ENCODE results near the gene USP20. TPM values are rescaled to one million over a fixed set of nuclear protein-coding genes. Genes with fewer than 3 reads are reported as not detected.
A peak's percentile ranks its signal among the peaks of the same experiment; 100 is the strongest.
"Not testable (repeated sequence)": the region's sequence is repeated elsewhere in the genome, so short reads cannot be mapped to it uniquely, and the experiment has no call there.

The USP20 gene
- total RNA-seq, 2 experiments from 2014 or later, result 14.4 to 24.1 TPM

- peak overlapping the region; percentile 95 for H3K4me2 ChIP-seq (ENCODE audit: low read length)
- H3K9me2 ChIP-seq (ENCODE audit: insufficient read depth, low read length), result no peaks in the 10 kb centered on the region
- no peak overlapping the region for H2AFZ ChIP-seq (ENCODE audit: low read length)
- CTCF ChIA-PET (ENCODE audit: unreplicated experiment), result no interaction called here
- peak overlapping the region; percentile 93 for H3K27ac ChIP-seq (ENCODE audit: low read depth, low read length, poor library complexity, severe bottlenecking)
- intact Hi-C loops (cut with micrococcal nuclease; ENCODE audit: unreplicated experiment), result loop anchor here (2.0 kb wide), 1 partner anchor 99 kb away; no protein-coding TSS in a partner anchor
- peaks cover 90% of the 10 kb centered on the region for H3K4me1 ChIP-seq (ENCODE audit: insufficient read depth, low read length, poor library complexity, severe bottlenecking)
- H3K9me3 ChIP-seq (ENCODE audit: low read length), result peaks cover 4% of the 10 kb centered on the region; the same call in 1 of the 2 replicates
- H3K79me2 ChIP-seq (ENCODE audit: insufficient read depth, low read depth, low read length), result peaks cover 14% of the 10 kb centered on the region; the same call in 1 of the 2 replicates
- H3K4me3 ChIP-seq (ENCODE audit: low read depth, low read length, poor library complexity, severe bottlenecking), result peak overlapping the region; percentile 66
- POLR2A ChIA-PET, result interaction anchor here (0.6 to 2.9 kb wide), 14 partner anchors 9 to 655 kb away, joined by 3 to 17 read pairs (median 5); no protein-coding TSS in a partner anchor
- H3K36me3 ChIP-seq (ENCODE audit: insufficient read depth, low read length), result peaks cover 57% of the 10 kb centered on the region
- 0 out of 2 replicates have a peak, but pooled peaks cover 6% of the 10 kb centered on the region for H4K20me1 ChIP-seq (ENCODE audit: insufficient read depth, low read length)
- no peak for DNase-seq (ENCODE audit: low spot score)
- BruUV-seq (replicated peaks), result no TSS peak
- TF ChIP-seq, protein P1, sequence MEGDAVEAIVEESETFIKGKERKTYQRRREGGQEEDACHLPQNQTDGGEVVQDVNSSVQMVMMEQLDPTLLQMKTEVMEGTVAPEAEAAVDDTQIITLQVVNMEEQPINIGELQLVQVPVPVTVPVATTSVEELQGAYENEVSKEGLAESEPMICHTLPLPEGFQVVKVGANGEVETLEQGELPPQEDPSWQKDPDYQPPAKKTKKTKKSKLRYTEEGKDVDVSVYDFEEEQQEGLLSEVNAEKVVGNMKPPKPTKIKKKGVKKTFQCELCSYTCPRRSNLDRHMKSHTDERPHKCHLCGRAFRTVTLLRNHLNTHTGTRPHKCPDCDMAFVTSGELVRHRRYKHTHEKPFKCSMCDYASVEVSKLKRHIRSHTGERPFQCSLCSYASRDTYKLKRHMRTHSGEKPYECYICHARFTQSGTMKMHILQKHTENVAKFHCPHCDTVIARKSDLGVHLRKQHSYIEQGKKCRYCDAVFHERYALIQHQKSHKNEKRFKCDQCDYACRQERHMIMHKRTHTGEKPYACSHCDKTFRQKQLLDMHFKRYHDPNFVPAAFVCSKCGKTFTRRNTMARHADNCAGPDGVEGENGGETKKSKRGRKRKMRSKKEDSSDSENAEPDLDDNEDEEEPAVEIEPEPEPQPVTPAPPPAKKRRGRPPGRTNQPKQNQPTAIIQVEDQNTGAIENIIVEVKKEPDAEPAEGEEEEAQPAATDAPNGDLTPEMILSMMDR (conservative IDR thresholded peaks at IDR 0.05; ENCODE audit: low read length), result no peak
- no peak for TF ChIP-seq EZH2phosphoT487 (IDR thresholded peaks at IDR 0.05; ENCODE audit: borderline replicate concordance, low read depth, low read length)
Observed at GRCh38 chr9:129889122-129889940, 54.1 kb downstream of the USP20 start.

DNA sequence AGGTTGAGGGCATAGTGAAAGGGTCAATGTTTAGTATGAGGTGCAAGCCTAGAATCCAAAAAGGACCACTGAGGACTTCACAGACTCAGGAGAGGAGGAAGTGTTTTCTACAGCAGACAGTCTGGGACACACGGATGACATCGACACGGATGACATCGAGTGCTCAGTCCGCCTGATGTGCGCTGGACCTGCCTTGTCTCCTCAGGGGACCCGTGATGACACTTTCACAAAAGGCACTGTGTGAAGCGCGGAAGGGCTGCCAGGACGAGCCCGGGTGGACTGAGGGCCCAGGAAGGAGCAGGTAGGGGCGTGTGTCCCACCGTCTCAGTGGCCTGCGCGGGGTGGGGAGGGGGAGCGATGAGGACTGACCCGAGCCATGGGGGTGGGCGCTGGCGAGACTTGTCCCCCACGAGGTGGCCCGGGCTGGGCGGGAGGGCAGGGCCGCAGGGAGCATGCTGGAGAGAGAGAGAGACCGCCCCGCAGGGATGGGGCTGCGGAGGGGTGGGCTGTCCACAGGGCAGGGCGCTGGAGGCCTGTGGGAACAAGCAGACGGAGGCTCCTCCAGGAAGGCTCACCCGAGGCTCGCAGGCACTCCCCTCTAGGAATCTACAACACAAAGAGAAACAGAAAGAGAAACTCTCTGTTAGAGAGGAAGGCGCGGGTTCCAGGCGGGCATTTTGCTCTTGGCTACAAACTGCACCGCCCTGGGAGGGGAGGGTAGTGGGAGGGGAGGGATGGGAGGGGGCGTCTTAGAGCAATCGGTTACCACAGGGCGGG lies 54.9 kb downstream of the USP20 start:
- DNase-seq (ENCODE audit: low spot score), result no peak
- ChIA-PET CTCF (ENCODE audit: unreplicated experiment) (no interaction called here), POLR2A (interaction anchor here (0.6 to 1.7 kb wide), 3 partner anchors 146 to 655 kb away, joined by 3 to 9 read pairs (median 6); no protein-coding TSS in a partner anchor)
- Histone ChIP-seq H3K4me2 (ENCODE audit: low read length) (peak overlapping the region; percentile 95; the same call in 1 of the 2 replicates), H3K9me3 (ENCODE audit: low read length) (peaks cover 4% of the 10 kb centered on the region; the same call in 1 of the 2 replicates), H3K9me2 (ENCODE audit: insufficient read depth, low read length) (no peaks in the 10 kb centered on the region), H3K79me2 (ENCODE audit: insufficient read depth, low read depth, low read length) (peaks cover 14% of the 10 kb centered on the region; the same call in 1 of the 2 replicates), H3K4me1 (ENCODE audit: insufficient read depth, low read length, poor library complexity, severe bottlenecking) (peaks cover 86% of the 10 kb centered on the region), H3K27ac (ENCODE audit: low read depth, low read length, poor library complexity, severe bottlenecking) (peak overlapping the region; percentile 93), H3K4me3 (ENCODE audit: low read depth, low read length, poor library complexity, severe bottlenecking) (no peak overlapping the region), H4K20me1 (ENCODE audit: insufficient read depth, low read length) (0 out of 2 replicates have a peak, but pooled peaks cover 6% of the 10 kb centered on the region), H2AFZ (ENCODE audit: low read length) (no peak overlapping the region), H3K36me3 (ENCODE audit: insufficient read depth, low read length) (peaks cover 65% of the 10 kb centered on the region)
- intact Hi-C loops (cut with micrococcal nuclease; ENCODE audit: unreplicated experiment), result loop anchor here (2.0 kb wide), 1 partner anchor 99 kb away; no protein-coding TSS in a partner anchor
- no peak for TF ChIP-seq EZH2phosphoT487 (IDR thresholded peaks at IDR 0.05; ENCODE audit: borderline replicate concordance, low read depth, low read length)
- TF ChIP-seq, protein P1 (conservative IDR thresholded peaks at IDR 0.05; ENCODE audit: low read length), result no peak
- BruUV-seq (replicated peaks), result no TSS peak

DNA sequence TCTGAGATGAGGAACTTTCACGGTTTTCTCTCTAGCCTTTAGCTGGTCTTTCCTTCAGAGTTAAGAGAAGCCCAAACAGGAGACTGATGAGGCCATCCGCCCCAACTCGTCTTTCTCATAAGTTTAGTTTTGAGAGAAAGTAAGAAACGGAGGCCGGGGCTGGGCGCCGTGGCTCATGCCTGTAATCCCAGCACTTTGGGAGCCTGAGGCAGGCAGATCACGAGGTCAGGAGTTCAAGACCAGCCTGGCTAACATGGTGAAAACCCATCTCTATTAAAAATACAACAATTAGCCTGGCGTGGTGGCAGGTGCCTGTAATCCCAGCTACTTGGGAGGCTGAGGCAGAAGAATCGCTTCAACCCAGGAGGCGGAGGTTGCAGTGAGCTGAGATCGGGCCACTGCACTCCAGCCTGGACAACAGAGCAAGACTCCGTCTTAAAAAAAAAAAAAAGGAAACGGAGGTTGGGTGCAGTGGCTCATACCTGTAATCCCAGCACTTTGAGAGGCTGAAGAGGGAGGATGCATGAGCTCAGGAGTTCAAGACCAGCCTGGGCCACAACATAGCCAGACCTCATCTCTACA lies 55.6 kb downstream of the USP20 start:
- H3K9me3 ChIP-seq (ENCODE audit: low read length); intact Hi-C loops (cut with micrococcal nuclease; ENCODE audit: unreplicated experiment); H3K27ac ChIP-seq (ENCODE audit: low read depth, low read length, poor library complexity, severe bottlenecking); H3K4me2 ChIP-seq (ENCODE audit: low read length); CTCF ChIA-PET (ENCODE audit: unreplicated experiment); H4K20me1 ChIP-seq (ENCODE audit: insufficient read depth, low read length); H3K9me2 ChIP-seq (ENCODE audit: insufficient read depth, low read length); BruUV-seq (replicated peaks); DNase-seq (ENCODE audit: low spot score); H2AFZ ChIP-seq (ENCODE audit: low read length); H3K4me3 ChIP-seq (ENCODE audit: low read depth, low read length, poor library complexity, severe bottlenecking): not testable (repeated sequence)
- POLR2A ChIA-PET, result interaction anchor here (0.6 to 1.2 kb wide), 2 partner anchors 73 to 149 kb away, joined by 3 to 5 read pairs; no protein-coding TSS in a partner anchor
- Histone ChIP-seq H3K36me3 (ENCODE audit: insufficient read depth, low read length) (peaks cover 71% of the 10 kb centered on the region), H3K4me1 (ENCODE audit: insufficient read depth, low read length, poor library complexity, severe bottlenecking) (peaks cover 79% of the 10 kb centered on the region), H3K79me2 (ENCODE audit: insufficient read depth, low read depth, low read length) (peaks cover 14% of the 10 kb centered on the region; the same call in 1 of the 2 replicates)

Data from OCI-LY7 (cell line).